ENCODE measurements around the gene CHRNB1.

CHRNB1 gene

DNA sequence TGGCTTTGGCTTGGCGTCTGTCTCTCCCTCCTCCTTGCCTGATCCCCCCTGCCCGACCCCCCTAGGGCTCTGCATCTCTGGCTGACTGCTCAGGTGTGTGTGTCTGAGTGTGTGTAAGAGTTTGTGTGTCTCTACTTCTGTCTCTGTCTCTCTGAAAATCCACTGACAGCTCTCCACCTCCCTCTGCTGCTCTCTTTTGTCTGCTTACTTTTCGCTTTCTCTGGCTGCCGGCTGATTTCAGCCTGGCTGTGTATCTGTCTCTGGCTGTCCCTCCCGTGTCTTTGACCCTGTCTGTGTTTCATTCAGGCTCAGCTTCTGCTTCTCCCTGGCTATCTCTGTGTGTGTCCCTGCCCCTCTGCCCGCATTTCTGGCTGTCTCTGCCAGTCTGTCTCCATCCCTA lies 28.5 kb upstream of the CHRNB1 start:
- ATAC-seq: no peak

DNA sequence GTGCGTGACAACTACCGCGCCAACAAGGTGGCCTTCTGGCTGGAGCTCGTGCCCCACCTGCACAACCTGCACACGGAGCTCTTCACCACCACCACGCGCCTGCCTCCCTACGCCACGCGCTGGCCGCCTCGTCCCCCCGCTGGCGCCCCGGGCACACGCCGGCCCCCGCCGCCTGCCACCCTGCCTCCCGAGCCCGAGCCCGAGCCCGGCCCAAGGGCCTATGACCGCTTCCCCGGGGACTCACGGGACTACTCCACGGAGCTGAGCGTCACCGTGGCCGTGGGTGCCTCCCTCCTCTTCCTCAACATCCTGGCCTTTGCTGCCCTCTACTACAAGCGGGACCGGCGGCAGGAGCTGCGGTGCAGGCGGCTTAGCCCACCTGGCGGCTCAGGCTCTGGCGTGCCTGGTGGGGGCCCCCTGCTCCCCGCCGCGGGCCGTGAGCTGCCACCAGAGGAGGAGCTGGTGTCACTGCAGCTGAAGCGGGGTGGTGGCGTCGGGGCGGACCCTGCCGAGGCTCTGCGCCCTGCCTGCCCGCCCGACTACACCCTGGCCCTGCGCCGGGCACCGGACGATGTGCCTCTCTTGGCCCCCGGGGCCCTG lies 27.7 kb upstream of the CHRNB1 start:
- no peak for ATAC-seq

GRCh38 chr17:7418472-7419152 lies 26.2 kb upstream of the CHRNB1 start:
- ATAC-seq: no peak

DNA sequence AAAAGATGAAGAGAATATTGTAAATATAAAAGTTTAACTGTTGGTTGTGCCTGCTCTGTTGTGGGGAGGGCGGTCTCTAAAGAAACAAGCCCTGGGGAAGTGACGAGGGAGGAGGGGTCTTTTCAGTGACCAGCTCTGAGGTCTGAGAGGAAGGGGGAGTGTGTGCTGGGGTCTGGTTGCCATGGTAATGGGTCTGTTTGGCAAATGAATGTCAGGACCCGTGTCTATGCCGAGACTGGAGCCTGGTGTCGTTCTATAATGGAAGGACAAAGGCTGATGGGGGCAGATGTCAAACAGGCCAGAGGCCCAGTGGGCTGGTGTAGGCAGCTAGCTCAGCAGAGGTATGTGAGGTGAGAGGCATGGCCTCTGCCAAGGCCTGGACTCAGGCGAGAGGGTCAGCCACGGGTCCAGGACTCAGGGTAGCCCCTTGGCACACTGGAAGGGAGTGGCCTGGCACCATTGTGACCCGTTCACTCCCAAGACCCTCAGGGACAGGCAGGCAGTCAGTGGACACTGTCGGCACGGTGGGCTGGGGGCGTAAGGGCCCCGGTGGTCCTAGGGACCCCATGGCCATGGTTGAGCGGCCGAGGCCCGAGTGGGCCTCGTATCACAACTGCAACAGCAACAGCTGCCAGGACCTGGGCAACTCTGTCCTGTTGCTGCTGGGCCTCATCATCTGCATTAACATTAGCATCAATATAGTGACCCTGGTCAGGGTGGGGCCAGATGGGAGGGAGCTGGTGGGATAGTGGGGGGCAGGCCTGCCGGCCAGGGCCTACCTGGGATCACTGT lies 24.8 kb upstream of the CHRNB1 start, which contains the start of gene SPEM1:
TSS of gene SPEM1 (plus strand) at position 506 of the 792 bp plus-strand sequence. CDS start at position 567, 61 bp downstream.
- ATAC-seq: no peak

GRCh38 chr17:7421186-7421585 lies 23.7 kb upstream of the CHRNB1 start:
- ATAC-seq: no peak

GRCh38 chr17:7423679-7424078 lies 21.2 kb upstream of the CHRNB1 start:
- no peak for ATAC-seq

DNA sequence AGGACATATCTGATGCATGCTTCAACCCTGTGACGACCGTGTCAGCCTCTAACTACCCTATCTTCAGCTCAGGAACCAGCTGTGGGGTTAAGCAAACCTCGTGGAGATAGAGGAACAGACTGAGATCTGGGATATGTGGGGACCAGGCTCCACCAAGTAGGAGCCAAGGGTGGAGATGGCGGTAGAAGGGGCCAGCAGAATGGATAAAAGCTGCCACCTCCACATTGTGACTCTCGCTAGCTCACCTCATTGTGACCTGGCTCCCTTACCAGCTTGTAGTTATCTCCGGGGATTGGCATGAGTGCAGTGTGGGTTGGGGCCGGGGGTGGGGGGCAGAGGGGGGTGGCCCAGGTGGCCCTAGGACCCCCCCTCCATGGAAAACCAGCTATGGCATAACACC lies 19.5 kb upstream of the CHRNB1 start, which contains the start of gene SPEM2:
TSS of gene SPEM2 (plus strand) at position 301 of the 400 bp plus-strand sequence. CDS start at position 374, 73 bp downstream.
- no peak for ATAC-seq

DNA sequence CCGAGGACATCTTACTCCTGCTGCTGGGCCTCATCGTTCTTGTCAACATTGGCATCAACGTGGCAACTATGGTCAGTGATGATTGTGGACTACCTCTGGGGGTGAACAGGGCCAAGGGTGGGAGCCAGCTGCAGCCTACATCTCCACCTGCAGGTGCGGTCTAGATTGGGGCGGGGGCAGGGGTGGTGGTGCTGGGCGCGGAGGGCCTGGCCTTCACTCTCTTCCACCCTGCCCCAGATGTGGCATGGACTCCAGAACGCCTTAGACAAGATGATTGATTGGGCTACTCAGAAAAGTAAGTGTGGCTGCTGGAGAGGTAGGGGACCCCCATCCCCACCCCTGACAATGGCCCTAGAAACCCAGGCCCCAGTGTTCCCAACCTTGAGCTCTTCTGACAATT lies 19.1 kb upstream of the CHRNB1 start:
- ATAC-seq: no peak

DNA sequence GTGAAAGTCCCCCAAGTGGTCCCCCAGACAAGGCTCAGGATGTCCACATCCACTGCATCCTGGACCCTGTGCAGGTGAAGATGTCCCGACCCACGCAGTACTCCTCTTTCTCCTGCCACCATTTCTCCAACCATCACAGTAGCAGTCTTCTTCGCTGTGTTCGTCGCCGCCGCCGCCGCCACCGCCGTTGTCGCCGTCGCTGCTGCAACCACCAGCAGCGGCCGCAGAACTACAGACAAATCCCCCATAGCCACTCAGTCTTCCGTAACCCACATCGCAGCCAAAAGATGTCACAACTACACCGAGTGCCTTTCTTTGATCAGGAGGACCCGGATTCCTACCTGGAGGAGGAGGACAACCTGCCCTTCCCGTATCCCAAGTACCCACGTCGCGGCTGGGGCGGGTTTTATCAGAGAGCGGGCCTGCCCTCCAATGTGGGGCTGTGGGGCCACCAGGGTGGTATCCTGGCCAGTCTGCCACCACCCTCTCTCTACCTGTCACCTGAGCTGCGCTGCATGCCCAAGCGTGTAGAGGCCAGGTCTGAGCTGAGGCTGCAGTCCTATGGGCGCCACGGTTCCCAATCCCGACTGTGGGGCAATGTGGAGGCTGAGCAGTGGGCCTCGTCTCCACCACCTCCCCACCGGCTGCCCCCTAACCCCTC lies 18.5 kb upstream of the CHRNB1 start:
- ATAC-seq: no peak

DNA sequence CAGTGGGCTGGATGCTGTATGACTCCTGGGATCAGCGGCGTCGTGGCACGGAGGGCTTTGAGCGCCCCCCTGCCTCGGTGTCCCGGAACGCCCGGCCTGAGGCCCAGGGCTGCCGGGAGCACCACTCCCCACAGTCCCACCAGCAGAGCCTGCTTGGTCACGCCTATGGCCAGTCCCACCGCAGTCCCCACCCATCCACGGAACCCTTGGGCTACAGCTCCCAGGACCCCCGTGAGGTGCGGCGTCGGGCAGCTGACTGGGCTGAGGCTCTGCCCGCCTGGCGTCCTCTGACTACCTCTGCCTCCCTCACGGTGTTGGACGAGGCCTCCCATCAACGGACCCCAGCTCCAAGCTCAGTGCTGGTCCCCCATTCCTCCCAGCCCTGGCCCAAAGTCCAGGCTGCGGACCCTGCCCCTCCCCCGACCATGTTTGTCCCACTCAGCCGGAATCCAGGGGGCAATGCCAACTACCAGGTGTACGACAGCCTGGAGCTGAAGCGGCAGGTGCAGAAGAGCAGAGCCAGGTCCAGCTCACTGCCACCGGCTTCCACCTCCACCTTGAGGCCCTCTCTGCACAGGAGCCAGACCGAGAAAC lies 17.9 kb upstream of the CHRNB1 start:
- ATAC-seq: no peak

- no peak for ATAC-seq
Measured at GRCh38 chr17:7427549-7427948, 17.3 kb upstream of the CHRNB1 start.

DNA sequence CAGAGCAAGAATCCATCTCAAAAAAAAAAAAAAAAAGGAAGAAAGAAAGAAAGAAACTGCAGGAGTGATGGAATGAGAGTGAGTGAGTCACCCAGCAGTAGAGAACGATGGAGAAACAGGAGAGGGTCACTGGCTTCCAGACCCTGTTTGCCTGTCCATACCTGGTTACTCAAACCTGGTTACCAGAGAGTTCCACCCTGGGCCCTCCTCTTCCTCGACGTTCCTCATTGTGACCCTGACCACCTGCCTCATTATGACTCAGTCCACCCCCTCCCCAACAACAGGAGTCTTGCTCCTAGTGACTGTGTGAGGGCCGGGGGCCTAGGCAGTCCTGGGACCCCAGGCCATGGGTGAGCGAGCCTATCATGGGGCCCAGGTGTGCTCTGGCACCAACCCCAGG lies 16.3 kb upstream of the CHRNB1 start, which contains the start of gene SPEM3:
TSS of gene SPEM3 (plus strand) at position 301 of the 400 bp plus-strand sequence. CDS start at position 347, 46 bp downstream.
- no peak for ATAC-seq

DNA sequence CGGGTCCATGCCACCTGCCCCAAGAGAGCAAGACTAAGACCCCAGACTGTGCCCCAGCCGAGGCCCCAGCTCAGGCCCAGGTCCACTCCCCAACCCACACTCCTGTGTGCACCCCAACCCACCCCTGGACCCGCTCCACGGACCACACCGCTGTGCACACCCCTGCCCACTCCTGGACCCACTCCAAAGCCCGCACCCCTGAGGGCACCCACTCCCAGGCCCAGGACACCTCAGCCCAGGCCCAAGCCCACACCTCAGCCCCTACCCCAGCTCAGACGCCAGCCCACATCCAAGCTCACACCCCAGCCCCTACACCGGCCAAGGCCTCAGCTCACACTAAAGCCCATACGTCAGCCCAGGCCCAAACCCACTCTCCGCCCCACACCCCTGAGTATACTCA lies 15.1 kb upstream of the CHRNB1 start:
- no peak for ATAC-seq

GRCh38 chr17:7431231-7431630 lies 13.6 kb upstream of the CHRNB1 start:
- no peak for ATAC-seq

DNA sequence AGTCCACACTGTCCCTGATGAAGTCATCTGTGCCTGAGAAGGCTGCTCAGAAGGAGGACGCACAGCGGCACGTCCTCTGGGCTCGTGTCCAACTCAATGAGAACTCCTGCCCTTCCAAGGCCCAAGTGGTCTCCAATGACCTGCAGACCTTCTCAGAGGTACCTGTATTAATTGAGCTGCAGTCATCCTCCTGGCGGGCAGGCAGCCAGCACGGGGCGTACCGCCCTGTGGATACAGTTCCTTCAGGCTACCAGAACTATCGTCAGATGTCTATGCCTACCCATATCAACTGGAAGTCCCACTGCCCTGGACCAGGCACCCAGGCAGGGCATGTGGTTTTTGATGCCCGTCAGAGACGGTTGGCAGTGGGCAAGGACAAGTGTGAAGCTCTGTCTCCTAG lies 12.6 kb upstream of the CHRNB1 start:
- no peak for ATAC-seq

- peak; percentile 6 to 7 for ATAC-seq
Measured at GRCh38 chr17:7435676-7436555, 8.9 kb upstream of the CHRNB1 start.

DNA sequence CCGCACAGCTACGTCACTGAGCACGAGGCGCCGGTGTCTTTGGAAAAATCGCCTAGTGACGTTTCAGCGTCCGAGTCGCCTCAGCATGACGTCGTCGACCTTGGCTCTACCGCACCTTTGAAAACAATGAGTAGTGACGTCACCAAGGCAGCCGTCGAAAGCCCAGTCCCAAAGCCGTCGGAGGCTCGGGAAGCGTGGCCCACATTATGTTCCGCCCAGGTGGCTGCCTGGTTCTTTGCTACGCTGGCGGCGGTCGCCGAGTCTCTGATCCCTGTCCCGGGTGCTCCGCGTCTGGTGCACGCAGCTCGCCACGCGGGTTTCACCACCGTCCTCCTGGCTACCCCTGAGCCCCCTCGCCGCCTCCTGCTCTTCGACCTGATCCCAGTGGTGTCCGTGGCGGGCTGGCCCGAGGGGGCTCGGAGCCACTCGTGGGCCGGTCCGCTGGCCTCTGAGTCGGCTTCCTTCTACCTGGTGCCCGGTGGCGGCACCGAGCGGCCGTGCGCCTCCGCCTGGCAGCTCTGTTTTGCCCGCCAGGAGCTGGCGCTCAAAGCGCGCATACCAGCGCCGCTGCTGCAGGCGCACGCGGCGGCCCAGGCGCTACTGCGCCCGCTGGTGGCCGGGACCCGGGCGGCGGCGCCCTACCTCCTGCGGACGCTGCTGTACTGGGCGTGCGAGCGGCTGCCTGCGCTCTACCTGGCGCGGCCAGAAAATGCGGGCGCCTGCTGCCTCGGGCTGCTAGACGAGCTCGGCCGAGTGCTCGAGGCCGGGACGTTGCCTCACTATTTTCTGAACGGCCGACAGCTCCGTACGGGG lies 8.1 kb upstream of the CHRNB1 start:
- ATAC-seq: peak; percentile 72 to 75

- no peak for ATAC-seq
Measured at GRCh38 chr17:7437369-7437863, 7.4 kb upstream of the CHRNB1 start.

GRCh38 chr17:7437950-7438614 lies 6.8 kb upstream of the CHRNB1 start:
- no peak for ATAC-seq

Data from activated CD4-positive, CD25-positive, alpha-beta regulatory T cell treated with anti-CD3 and anti-CD28 coated beads, Interleukin-2, amount 50 U/mL, for 24 hours (primary cell).